Glutamatergic neuron (in vitro differentiated cells): ENCODE data around the gene BUD13. TPM values are rescaled to one million over a fixed set of nuclear protein-coding genes. Genes with fewer than 3 reads are reported as not detected.
A peak's percentile ranks its signal among the peaks of the same experiment; 100 is the strongest.

Source experiments
- DNase-seq: peaks from one replicate; pipeline ENCODE4 v3.0.0; 2022
- H3K27ac Mint-ChIP-seq: one replicate; pipeline ENCODE4 v1.8.0; 2020; ENCODE audit warnings: mild to moderate bottlenecking, mixed read lengths, inconsistent platforms; ENCODE audit not compliant: unreplicated experiment
- H3K27me3 Mint-ChIP-seq: one replicate; pipeline ENCODE4 v1.8.0; 2020; ENCODE audit warnings: mild to moderate bottlenecking, moderate library complexity, mixed read lengths, inconsistent platforms; ENCODE audit not compliant: unreplicated experiment
- H3K36me3 Mint-ChIP-seq: one replicate; pipeline ENCODE4 v1.8.0; 2020; ENCODE audit warnings: mild to moderate bottlenecking, mixed read lengths, inconsistent platforms; ENCODE audit not compliant: unreplicated experiment
- H3K4me1 Mint-ChIP-seq: one replicate; pipeline ENCODE4 v1.8.0; 2020; ENCODE audit warnings: mild to moderate bottlenecking, low read depth, mixed read lengths, inconsistent platforms; ENCODE audit not compliant: unreplicated experiment
- H3K4me3 Mint-ChIP-seq: one replicate; pipeline ENCODE4 v1.8.0; 2020; ENCODE audit warnings: mild to moderate bottlenecking, mixed read lengths, inconsistent platforms; ENCODE audit not compliant: unreplicated experiment
- H3K9me3 Mint-ChIP-seq: one replicate; pipeline ENCODE4 v1.8.0; 2020; ENCODE audit warnings: mild to moderate bottlenecking, moderate library complexity, mixed read lengths, inconsistent platforms; ENCODE audit not compliant: unreplicated experiment
- CTCF ChIP-seq: fragments of 200-600 bp; sonication (generic); IDR thresholded peaks from one replicate; pipeline ENCODE4 v1.5.0; 2021; ENCODE audit not compliant: partially characterized antibody, unreplicated experiment
- total RNA-seq: library from RNA; stranded (reverse); fragmentation: NEBNext Ultra II Directional; extraction: Animal tissue kit (Norgen Biotek cat#: 25700); gene quantifications from one replicate; pipeline ENCODE4 v1.2.1, GENCODE V29; 2021; ENCODE audit not compliant: unreplicated experiment

BUD13 gene
- total RNA-seq, 1 donor from 2014 or later, result 17.0 TPM

- no peak for TF ChIP-seq CTCF
- no peaks in the 10 kb centered on the region for H3K36me3 Mint-ChIP-seq
- peaks cover 9% of the 10 kb centered on the region for H3K27me3 Mint-ChIP-seq
- H3K4me1 Mint-ChIP-seq, result peaks cover 3% of the 10 kb centered on the region
- no peak overlapping the region for H3K27ac Mint-ChIP-seq
- no peak overlapping the region for H3K4me3 Mint-ChIP-seq
- no peak for DNase-seq
- no peaks in the 10 kb centered on the region for H3K9me3 Mint-ChIP-seq
Measured at GRCh38 chr11:116792144-116792868, 19.5 kb upstream of the BUD13 start.

- Mint-ChIP-seq H3K27ac (no peak within 1 kb of the TSS), H3K4me1 (peaks cover 8% of the 10 kb centered on the region), H3K9me3 (peaks cover 3% of the 10 kb centered on the region), H3K27me3 (peaks cover 12% of the 10 kb centered on the region), H3K36me3 (no peaks in the 10 kb centered on the region), H3K4me3 (no peak within 1 kb of the TSS)
- DNase-seq, result no peak
- TF ChIP-seq CTCF, result no peak
Measured at GRCh38 chr11:116791813-116792143, 19.0 kb upstream of the BUD13 start, which contains the start of gene APOA5. Gene APOA5 (minus strand): TSS chr11:116791879. CDS start chr11:116791860, 19 bp downstream.

GRCh38 chr11:116791002-116791812 is 18.4 kb upstream of the BUD13 start:
- H3K36me3 Mint-ChIP-seq, result no peaks in the 10 kb centered on the region
- TF ChIP-seq CTCF, result peak; percentile 88
- DNase-seq, result peak; percentile 94
- H3K27ac Mint-ChIP-seq, result no peak overlapping the region
- H3K9me3 Mint-ChIP-seq, result peaks cover 3% of the 10 kb centered on the region
- H3K27me3 Mint-ChIP-seq, result peaks cover 12% of the 10 kb centered on the region
- H3K4me3 Mint-ChIP-seq, result no peak overlapping the region
- peaks cover 10% of the 10 kb centered on the region for H3K4me1 Mint-ChIP-seq

- peaks cover 10% of the 10 kb centered on the region for H3K4me1 Mint-ChIP-seq
- DNase-seq, result no peak
- no peak overlapping the region for H3K4me3 Mint-ChIP-seq
- no peaks in the 10 kb centered on the region for H3K36me3 Mint-ChIP-seq
- TF ChIP-seq CTCF, result no peak
- peaks cover 12% of the 10 kb centered on the region for H3K27me3 Mint-ChIP-seq
- H3K9me3 Mint-ChIP-seq, result peaks cover 3% of the 10 kb centered on the region
- no peak overlapping the region for H3K27ac Mint-ChIP-seq
Measured at GRCh38 chr11:116790167-116791001, 17.6 kb upstream of the BUD13 start.
